Stimulated activated CD4-positive, alpha-beta T cell treated with anti-CD3 and anti-CD28 coated beads, Interleukin-4, amount 100 ng/mL, for 24 hours (primary cell): ENCODE measurements around the gene GPATCH2L.
A peak's percentile ranks its signal among the peaks of the same experiment; 100 is the strongest.

Experiments used
- DNase-seq: peaks from one replicate; pipeline ENCODE4 v3.0.0-alpha.2; 2020

The GPATCH2L gene

GRCh38 chr14:76136476-76137110 lies 15.1 kb upstream of the GPATCH2L start:
- no peak for DNase-seq

DNA sequence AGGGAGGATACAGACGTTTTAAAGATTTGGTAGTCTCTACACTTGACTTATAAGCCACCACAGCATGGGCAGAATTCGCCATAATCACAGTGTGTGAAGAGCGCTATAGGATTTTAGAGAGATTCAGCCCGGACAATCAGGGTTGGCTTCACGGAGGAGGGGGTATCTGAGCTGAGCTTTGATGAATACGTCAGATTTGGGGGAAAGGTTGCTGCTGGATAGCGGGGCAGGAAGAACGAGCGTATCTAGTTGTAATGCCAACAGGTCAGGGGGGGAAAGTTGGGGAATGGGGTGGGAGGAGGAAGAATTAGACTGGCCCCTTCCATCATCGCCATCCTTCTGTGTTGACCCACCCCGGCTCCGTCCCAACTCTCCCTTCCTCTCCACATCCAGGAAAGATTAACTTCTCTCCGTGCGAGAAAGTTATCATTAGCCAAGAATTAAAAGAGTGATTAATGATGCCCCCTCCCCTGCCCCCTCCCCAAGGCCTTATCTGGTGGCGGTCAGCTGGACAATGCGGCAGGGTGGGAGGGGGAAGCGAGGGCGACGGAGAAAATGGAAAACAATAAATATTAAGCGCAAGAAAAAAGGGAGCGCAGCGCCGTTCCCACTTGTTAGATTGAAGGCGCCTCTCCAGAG lies 13.5 kb upstream of the GPATCH2L start:
- DNase-seq = no peak

DNA sequence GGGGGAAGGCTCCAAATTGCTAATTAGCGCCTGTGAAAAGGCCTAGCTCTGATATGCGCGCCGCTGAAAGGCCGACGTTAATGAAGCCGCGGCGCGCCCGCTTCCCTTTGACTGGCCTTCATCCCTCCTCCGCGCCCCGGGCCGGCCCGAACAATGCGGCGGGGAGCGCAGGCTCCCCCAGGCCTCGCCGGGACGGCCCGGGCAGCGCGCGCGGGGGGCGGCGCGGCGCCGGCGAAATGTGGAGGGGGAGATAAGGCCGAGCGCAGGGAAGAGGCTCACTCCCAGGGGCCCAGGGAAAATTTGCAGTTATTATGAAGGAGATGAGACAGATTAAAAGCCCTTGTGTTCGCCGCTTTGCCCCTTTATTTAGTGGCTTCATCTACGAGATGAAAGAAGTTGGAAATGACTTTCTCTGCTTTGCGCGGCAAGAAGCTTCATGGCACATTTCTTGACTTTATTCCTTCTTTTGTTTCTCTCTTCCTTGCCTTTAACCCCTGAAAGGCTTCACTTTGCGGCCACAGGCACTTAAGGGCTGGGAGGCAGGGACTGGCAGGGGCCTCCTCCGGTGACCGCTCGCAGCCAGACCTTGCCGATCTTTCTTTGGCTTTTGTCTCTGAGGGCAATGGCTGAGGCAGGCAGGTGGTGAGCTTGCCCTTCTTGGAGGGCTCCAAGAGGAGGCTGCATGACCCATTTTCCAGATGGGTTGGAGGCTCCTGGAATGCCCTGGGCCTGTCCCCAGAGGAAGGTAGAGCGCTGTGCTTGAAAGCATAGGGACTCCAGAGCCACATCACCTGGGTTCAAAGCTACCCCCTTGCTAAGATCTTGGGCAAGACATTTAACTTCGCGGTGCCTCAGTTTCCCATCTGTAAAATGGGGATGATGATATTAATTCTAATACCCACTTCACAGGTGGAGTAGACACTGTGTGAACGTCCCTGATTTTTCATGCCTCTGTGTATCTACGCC lies 12.7 kb upstream of the GPATCH2L start:
- DNase-seq = no peak

GRCh38 chr14:76143642-76144041 lies 8.1 kb upstream of the GPATCH2L start:
- no peak for DNase-seq

GRCh38 chr14:76146976-76147375 lies 4.7 kb upstream of the GPATCH2L start:
- no peak for DNase-seq

DNA sequence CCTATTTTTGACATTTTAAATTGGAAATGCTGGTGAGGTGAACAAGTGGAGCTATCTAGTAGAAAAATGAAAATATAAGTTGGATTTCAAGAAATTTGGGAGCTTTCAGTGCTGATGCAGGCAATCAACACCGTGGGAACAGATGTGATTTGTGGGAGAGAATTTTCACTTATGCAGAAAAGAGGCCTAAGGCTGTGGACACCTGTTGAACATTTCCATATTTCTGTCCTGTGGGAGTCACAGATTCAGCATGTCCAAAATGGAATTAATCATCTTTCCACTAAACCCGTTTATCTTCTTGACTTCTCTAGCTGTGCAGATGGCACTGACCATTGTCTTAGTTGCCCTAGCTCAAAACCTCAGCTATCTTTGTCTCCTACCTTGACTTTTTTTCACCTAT lies 2.5 kb upstream of the GPATCH2L start:
- DNase-seq = no peak

GRCh38 chr14:76152333-76152681 lies 585 bp downstream of the GPATCH2L start:
- peak; percentile 78 for DNase-seq

DNA sequence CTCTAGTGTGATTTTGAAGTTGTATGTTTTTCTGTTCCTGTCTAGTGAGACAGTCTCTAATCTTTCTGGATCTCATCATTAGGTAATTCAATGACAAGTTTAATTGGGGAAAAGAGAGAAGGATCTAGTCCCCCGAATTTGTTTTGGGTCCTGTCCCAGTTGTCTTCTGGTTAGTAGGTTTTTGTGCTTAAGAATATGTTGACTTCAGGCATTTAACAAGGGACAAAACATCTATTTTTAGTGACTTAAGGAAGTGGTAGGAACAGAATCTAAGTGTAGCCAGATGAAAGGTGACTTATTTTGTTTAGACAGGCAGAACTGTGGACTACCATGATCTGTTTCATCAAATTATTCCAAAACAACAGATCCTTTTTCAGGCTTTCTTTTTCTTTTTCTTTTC lies 2.2 kb downstream of the GPATCH2L start:
- DNase-seq = no peak

DNA sequence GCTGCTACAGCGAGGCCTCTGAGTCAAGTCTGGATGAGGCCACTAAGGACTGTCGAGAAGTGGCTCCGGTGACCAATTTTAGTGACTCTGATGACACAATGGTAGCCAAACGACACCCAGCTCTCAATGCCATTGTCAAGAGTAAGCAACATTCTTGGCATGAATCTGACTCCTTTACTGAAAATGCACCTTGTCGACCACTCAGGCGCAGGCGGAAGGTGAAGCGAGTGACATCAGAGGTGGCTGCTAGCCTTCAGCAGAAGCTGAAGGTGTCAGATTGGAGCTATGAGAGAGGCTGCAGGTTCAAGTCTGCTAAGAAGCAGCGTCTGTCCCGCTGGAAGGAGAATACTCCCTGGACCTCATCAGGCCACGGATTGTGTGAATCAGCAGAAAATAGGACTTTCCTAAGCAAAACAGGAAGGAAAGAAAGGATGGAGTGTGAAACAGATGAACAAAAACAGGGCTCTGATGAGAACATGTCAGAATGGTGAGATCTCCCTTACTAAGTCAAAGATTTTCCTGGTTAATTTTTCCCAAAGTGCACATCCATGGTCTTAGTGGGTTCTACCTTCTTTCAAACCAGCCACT lies 2.9 kb downstream of the GPATCH2L start:
- no peak for DNase-seq

DNA sequence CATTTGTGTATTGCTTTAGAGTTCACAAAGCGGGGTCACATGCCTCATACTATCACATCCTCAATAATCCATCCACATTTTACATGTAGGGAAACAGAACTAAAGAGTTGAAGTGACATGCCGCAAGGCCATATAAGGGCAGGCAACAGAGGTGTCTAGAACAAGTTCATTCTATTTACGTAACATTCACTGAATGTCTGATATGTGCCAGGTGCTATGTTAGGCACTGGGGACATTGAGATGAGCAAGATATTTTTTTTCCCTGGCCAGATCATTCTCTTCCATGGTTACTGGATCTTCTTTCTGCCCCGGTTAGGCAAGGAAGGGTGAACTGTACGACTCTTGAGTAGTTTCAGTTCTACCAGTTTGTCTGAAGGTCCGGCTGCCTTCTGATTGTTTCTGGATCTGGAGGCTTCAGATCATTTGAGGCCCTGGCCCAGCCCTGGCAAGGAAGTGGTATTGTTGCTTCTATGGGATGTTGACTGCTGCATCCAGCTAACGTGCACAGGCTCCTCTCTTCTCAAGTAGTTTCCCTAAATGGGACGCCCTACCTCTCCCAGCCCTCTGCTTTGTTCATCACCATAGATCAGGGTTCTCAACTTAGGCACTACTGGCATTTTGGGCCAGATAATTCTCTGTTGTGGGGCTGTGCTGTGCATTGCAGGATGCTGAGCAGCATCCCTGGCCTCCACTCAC lies 12.1 kb downstream of the GPATCH2L start:
- no peak for DNase-seq

GRCh38 chr14:76168531-76168930 lies 16.8 kb downstream of the GPATCH2L start:
- no peak for DNase-seq

DNA sequence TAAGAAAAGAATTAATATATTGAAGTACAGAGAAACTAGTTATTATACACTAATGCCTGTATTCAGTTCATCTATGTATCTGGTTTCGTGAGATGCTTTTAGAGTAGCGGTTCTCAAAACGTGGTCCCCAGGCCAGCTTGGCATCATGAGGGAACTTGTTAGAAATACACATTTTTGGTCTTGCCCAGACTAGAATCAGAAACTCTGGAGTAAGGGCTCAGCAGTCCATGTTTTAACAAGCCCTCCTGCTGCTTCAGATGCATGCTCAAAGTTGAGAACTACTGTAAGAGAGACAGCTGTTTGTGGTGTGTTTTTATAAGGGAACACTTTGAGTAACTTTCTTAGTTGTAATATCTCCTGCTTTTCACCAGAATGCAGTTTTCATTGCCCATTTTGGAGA lies 18.1 kb downstream of the GPATCH2L start:
- DNase-seq = no peak

DNA sequence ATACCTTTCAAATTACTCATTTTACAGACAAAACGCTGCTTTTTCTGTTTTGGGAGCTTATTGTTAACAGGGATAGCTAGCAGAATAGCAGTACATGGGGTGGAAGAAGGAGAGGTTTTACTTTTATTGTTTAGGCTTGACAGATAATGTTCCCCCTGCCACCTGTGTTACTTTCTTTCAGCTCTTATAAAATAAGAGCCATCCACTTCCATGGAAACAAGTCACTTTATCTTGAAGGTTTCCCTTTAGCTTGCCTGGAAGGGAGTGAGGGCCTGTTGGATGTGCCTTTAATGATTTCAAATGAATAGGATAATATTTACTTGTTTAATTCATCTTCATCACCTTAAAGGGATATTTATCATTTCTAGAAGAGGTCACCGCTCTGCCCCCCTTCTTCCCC lies 23.3 kb downstream of the GPATCH2L start:
- DNase-seq = no peak

GRCh38 chr14:76175942-76176341 lies 24.2 kb downstream of the GPATCH2L start:
- no peak for DNase-seq

GRCh38 chr14:76181546-76181945 lies 29.8 kb downstream of the GPATCH2L start:
- DNase-seq = no peak

DNA sequence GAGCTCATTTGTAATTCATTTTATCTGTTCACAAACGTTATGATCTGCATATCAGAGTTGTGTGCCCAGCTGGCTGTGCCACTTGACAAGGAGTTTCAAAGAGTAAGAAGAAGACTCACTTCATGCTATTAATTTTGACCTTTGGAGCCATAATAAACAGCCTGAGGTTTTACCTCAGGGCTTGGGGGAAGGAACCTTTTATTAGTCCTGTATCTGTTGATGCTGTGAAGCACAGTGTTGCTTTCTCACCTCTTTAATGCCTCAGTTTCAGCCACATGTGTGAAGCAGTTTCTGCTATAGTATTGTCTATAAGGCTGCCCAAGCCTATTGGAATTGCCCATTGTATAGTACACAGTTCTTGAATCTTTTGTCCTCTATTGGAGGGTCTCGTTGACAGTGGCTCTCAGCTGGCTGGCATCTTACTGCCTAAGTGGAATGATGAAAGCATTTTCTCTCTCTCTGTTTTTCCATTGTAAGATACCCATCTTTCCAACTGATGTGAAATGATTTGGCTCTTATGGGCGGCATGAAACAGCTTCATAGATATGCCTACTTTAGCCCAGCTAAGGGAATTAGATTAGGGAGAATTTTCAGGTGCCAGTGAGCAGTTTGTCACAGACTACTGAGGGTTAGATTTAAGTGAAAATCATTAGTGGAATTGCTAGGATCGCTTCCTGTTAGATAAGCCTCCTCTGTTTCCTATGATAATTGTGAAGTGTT lies 34.7 kb downstream of the GPATCH2L start:
- DNase-seq = no peak

DNA sequence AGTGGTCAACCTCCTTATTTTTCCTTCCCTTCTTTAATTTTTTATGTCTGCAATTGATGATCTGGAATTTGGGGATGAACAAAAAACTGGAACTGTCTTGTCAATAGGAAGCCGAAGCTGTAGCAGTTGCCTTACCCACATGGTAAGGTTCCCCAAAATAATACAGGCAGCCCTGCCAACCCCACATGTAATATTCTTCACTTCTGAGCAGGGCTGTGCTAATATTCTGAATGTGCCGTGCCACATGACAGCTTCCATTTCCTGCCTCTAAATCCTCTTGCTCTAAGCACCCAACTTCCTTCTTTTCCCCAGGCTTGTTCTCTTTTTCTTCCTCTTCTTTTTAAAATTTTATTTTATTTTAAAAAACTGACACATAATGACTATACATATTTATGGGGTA lies 39.6 kb downstream of the GPATCH2L start:
- DNase-seq = no peak

DNA sequence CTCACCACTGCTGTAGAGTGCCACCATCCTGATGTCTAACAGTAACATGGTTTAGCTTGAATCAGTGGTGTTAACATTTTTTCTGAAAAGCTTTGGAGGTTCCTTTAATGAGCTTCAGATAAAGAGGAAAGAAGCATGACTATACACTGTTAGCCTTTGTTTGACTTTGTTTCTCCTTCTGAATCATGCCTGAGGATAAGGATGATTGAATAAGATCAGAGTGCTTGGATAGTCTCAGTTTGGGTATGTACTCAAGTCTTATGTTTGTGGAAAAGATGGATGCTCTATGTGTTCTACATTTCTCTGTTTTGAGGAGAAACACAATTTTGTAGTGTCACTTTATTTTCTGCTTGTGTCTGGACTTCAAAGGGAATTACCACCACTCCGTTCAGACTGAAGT lies 42.0 kb downstream of the GPATCH2L start:
- no peak for DNase-seq

GRCh38 chr14:76194327-76194726 lies 42.6 kb downstream of the GPATCH2L start:
- no peak for DNase-seq

DNA sequence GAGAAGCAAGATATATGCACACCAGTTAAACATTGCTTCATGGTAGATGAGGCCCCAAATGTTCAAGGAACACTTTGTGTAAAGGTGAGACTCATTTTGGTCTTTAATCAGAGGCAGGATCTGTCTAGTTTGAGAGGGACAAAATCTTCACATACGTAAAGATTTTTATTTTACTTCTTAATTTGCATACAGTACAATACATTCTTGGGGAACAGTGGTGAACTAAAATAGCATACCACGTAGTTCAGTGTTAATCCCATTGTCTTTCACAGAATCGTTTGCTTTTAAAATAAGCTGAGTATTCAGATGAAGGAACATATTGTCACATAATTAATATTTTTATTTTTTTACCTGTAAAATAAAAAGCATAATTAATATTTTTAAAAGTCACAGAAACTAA lies 43.3 kb downstream of the GPATCH2L start:
- DNase-seq = no peak

GRCh38 chr14:76196980-76197695 lies 45.4 kb downstream of the GPATCH2L start:
- no peak for DNase-seq

DNA sequence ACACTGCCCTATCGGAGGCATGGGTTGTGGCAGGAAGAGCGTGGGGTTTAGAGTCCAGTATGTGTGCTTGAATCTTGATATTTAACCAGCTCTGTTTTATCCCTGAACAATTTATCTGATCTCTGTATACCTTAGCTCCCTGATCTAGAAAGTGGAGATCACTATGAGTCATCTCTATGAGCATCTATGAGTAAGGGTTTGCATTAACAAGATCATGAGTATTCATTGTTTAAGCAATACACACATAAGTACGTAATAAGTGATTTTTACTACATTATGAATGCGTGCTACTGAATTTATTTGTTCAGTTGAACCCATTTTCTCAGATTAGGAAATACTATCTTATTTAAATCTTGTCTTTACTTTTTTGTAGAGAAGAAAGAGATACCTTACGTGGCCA lies 49.4 kb downstream of the GPATCH2L start:
- no peak for DNase-seq
